Left cardiac atrium (tissue), 4 donors: ENCODE measurements around the gene NHLRC1. TPM values are rescaled to one million over a fixed set of nuclear protein-coding genes. Genes with fewer than 3 reads are reported as not detected.

Source experiments
- ATAC-seq, 2 donors: fragments of 200-7000 bp; cut with Tn5 transposase; one replicate each; pipeline ENCODE4 v1.9.1; 2020; ENCODE audit warnings: mild to moderate bottlenecking in 2 of 2, moderate library complexity in 2 of 2
- DNase-seq: peaks from one replicate; pipeline ENCODE4 v3.0.0-alpha.2; 2020
- intact Hi-C, 2 donors: fragments of 100-400 bp; cut with DNase I; formaldehyde crosslinking; loops; one replicate each; pipeline versions ENCODE4 v1.14.1 to v1.15.1; 2022 to 2023
- total RNA-seq, 2 donors: library from RNA; stranded (reverse); fragmentation: NEBNext Ultra II Directional; extraction: Animal tissue kit (Norgen Biotek cat#: 25700); gene quantifications; one replicate each; pipeline ENCODE4 v1.2.1, GENCODE V29; 2021
- donor health status: DM: no; HTN: yes; CAD: no.
- donor health status: DM: no; HTN: yes; CAD: no; lungs with severe emphysema.
- donor health status: DM: yes; HTN: yes; CAD: no.
- donor health status: Dilated cardiomyopathy.

NHLRC1 gene
- total RNA-seq, 2 donors from 2014 or later, result 1.6 to 1.9 TPM

- DNase-seq (no peak), ATAC-seq (no peak)
- intact Hi-C loops, result no loop called here
Observed at GRCh38 chr6:18091382-18091781, 31.1 kb downstream of the NHLRC1 start.

- intact Hi-C loops, result no loop called here
- DNase-seq (no peak), ATAC-seq (no peak)
Observed at GRCh38 chr6:18090349-18090786, 32.1 kb downstream of the NHLRC1 start.

- intact Hi-C loops, result no loop called here
Observed at GRCh38 chr6:18088419-18089296, 33.8 kb downstream of the NHLRC1 start.

GRCh38 chr6:18087396-18088165, 34.9 kb downstream of the NHLRC1 start:
- DNase-seq (no peak), ATAC-seq (no peak)
- intact Hi-C loops, result no loop called here

More at GRCh38 chr6:18088419-18089296, 33.8 kb downstream of the NHLRC1 start:
- no peak for ATAC-seq
- no peak for DNase-seq

- no peak for DNase-seq
- no peak for ATAC-seq
- intact Hi-C loops, result no loop called here
Observed at GRCh38 chr6:18081025-18081668, 41.3 kb downstream of the NHLRC1 start.

GRCh38 chr6:18080544-18080943, 41.9 kb downstream of the NHLRC1 start:
- no peak for DNase-seq
- intact Hi-C loops, result no loop called here
- no peak for ATAC-seq

GRCh38 chr6:18078866-18079265, 43.6 kb downstream of the NHLRC1 start:
- no peak for DNase-seq
- ATAC-seq, result no peak
- intact Hi-C loops, result no loop called here

GRCh38 chr6:18076231-18076630, 46.2 kb downstream of the NHLRC1 start:
- intact Hi-C loops, result no loop called here
- DNase-seq, result no peak
- no peak for ATAC-seq

- intact Hi-C loops, result no loop called here
- DNase-seq (no peak), ATAC-seq (no peak)
Observed at GRCh38 chr6:18072841-18073240, 49.6 kb downstream of the NHLRC1 start.

- no peak for ATAC-seq
Observed at GRCh38 chr6:18070486-18070885, 52.0 kb downstream of the NHLRC1 start.

More at GRCh38 chr6:18070486-18070885, 52.0 kb downstream of the NHLRC1 start:
- intact Hi-C loops, result no loop called here
- no peak for DNase-seq

Other genes with a start within 250 kb of the NHLRC1 start
- 10 to 100 TPM; 60.5 to 64.7 TPM for gene KIF13A, start 135.0 kb downstream of the NHLRC1 start, total RNA-seq
- 10 to 100 TPM; 15.2 TPM for gene TPMT, start 32.4 kb upstream of the NHLRC1 start, total RNA-seq
- 10 to 100 TPM; 13.1 to 14.0 TPM for gene KDM1B, start 32.7 kb upstream of the NHLRC1 start, total RNA-seq
- gene DEK, start 141.9 kb upstream of the NHLRC1 start, total RNA-seq, result 10 to 100 TPM; 72.9 to 87.2 TPM